Right lung (tissue), 5 donors: ENCODE measurements around the gene FAT1. TPM values are rescaled to one million over a fixed set of nuclear protein-coding genes. Genes with fewer than 3 reads are reported as not detected.
"Not testable (repeated sequence)": the region's sequence is repeated elsewhere in the genome, so short reads cannot be mapped to it uniquely, and the experiment has no call there.

Experiments
- DNase-seq, 2 donors: peaks; one replicate each; pipeline ENCODE4 v3.0.0-alpha.2; 2013
- polyA plus RNA-seq, 5 donors: library from polyadenylated mRNA; unstranded; fragments of 120-200 nt; gene quantifications; one replicate each; pipeline versions ENCODE4 v1.2.1 to v1.2.3, GENCODE V29; 2013; ENCODE audit warnings: inconsistent platforms in 1 of 5, low replicate concordance in 1 of 5; ENCODE audit not compliant: insufficient read length in 5 of 5, insufficient read depth in 1 of 5

FAT1 gene
- polyA plus RNA-seq, 5 donors: 185 to 273 (median 227) TPM

DNA sequence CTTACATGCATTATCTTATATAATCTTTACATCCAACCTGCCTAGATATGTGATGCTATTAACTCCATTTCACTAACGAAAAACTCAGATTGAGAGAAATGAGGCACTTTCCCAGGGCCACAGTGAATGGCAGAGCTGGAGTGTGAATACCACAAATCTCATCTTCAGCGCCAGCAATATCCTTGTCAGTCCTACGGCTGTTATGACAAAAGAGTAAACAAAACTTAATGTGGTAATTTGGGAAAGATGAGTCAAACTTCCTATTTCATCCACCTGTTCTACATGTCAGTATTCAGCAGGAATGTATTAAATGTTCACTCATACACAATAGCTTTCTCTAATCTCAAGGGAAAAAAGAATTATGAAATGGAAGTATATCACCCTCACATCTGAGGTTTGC, 56.9 kb downstream of the FAT1 start:
- DNase-seq: no peak

DNA sequence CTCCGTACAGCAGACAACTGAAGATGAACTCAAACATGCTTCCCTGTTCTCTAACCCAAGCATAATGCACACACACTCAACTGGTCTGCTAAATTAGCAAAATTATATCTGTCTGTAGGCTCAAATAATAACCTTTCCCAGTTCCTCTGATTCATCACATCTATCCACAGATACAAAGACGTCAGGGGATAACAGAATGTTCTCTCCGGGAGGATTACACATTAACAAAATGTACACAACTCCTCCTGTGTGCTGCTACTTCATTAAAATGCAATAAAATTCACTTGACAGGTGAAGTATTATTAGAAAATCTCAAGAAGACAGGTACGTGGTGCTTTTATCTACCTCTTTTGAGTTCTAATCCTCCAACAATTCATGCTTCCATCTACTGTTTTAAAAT, 57.4 kb downstream of the FAT1 start:
- no peak for DNase-seq

DNA sequence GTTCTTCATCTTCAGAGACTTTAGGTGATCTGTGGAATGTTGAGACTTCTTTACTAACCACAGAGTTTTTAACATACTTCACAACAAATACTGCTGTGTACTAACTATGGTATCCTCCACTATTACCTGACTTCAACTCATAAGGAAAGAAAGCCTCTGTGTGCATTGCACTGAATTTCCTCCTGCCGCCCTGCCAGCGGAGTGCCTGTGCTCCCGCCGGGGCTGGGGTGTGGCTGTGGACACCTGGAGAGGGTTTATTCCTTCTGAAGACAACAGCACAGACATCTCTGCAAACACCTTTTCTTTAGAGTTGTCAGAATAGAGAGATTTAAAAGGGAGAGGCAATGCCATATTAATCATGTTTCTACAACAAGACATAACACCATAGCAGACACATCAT, 63.3 kb downstream of the FAT1 start:
- DNase-seq: no peak

DNA sequence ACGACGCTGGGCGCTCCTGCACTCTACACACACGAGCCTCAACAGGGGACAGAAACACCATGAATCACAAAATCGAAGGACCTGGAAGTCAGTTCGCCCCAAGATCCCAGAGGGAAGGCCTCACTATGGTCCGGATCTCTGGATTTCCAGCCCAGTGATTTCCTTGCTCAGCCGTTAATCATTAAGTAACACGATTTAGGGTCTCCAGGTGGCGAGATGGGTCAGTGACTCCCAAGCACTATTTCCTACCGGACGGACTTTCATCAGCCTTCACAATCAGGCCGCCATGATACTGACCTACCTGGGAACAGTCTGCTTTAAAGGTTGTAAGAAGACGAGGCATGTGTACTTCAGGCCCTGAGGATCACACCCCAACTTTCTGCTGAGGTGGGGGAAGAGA, 63.7 kb downstream of the FAT1 start:
- no peak for DNase-seq

DNA sequence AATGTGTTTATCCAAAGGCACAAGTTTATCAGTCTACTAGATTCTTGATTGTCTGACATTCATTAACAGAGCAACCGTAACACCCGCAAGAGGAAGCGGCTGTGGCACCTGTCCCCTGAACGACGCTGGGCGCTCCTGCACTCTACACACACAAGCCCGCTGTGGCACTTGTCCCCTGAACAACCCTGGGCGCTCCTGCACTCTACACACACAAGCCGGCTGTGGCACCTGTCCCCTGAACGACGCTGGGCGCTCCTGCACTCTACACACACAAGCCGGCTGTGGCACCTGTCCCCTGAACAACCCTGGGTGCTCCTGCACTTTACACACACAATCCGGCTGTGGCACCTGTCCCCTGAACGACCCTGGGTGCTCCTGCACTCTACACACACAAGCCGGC, 64.2 kb downstream of the FAT1 start:
- not testable (repeated sequence) for DNase-seq

DNA sequence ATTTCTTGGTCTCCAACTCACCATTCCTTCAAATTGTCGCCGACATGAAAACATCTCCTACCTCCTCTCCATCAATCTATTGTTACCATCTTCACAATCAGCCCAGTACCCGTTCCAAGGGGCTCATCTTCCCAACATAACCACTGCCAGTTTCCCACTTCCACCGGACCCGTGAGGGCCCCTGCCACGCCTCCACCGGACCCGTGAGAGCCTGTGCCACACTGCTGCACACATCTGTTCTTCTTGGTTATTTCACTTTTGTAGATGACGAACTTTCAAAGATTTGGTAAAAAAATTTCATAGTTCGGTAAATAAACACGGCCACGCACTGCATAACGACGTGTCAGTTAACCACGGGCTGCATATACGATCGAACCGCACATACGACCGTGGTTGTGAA, 65.0 kb downstream of the FAT1 start:
- DNase-seq: no peak

DNA sequence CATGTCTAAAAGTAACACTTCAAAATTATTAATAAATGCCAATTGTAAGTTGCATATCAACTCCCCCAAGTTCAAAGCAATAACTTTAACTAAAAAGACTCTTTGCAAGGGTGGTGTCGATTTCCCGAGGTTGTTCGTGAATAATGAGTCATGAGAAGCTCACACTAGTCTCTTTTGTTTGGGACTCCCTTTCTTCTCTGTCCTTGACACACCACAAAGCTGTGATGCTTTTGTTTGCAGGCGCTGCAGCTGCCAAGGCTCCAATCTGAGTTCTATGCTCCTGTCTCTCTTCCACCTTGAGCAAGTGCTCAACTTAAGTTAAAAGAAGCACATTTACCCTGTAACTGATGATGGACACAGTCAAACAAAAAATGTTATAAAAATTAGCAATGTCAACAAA, 65.9 kb downstream of the FAT1 start:
- DNase-seq: no peak

- DNase-seq: no peak
Measured at GRCh38 chr4:186653969-186654368, 69.7 kb downstream of the FAT1 start.

DNA sequence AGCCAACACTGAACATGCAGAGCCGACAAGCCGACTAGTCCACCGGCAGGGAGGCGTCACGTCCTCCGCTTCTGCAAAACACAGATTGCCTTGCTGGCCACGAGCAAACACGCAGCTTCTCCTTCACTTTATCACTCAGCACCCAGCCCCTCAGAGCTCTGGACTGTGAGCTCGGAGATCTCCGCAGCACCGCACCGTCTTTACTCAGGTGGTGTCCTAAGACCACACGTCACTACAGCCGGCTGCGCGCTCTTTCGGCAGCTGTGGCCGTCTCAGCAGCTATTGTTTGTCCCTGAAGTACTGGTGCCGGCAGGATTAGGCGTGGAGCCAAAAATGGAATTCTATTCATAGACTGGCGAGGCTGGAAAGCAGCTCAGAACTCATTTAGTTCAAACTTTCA, 72.0 kb downstream of the FAT1 start:
- DNase-seq: peak; percentile 40 to 52

DNA sequence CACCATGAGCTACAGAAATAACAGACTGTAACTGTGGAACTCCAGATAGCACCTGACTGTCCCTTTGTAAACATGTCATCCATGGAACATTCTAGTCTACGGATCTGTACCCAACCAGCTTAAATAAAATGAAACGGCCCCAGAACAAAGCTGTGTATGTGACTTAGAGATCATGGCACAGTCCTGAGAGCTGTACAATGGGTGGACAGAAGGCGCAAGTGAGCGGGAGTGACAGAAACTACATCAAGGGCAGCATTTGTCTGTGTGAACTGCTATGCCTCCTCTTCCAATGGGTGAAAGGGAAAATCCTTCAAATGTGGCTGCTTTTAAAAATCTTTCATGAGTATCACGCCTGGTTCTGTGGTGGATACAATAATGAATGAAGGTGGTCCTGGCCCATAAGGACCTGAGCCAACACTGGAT, 72.5 kb downstream of the FAT1 start:
- DNase-seq: no peak

GRCh38 chr4:186650401-186651180, 73.1 kb downstream of the FAT1 start:
- DNase-seq: no peak

DNA sequence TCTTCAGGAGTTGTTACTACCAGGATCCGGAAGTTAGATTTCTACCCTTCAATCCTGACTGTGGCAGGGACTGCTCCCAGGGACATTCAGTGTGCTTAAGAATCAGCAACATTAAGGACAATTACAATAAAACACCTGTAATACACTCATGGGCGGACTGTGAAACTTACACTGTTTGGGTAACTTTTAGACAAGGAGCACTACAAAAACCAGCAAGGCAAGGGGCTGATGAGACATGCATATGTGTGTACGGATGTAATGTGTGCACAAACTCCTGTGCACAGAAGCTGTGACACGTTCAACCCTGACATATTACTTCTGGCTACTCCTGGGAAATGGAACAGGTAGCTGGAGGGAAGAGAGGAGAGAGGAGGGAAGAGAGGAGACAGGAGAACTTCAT, 75.8 kb downstream of the FAT1 start:
- DNase-seq: no peak

DNA sequence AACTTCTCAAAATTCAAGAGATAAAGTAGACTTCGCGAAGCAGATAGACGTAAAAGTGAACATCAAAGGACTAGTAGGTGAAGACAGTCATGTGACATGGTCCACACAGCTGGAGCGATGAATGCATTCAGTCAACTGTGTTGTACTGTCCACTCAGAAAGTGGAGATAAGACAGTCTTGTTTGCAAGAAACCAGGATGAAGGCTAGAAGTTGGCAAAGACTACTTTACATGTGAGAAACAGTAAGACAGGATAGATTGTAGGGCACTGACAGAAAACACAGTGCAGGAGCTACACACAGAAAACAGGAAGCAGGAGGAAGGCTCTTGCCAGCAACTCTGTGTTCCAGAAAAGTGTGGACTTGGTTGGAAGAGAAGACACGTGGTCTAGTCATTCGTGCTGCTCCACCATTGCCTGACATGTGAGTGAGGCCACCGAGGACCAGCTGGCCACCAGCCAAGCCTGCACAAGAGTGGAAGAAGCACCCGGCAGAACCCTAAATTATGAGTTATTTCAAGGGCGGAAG, 78.9 kb downstream of the FAT1 start:
- no peak for DNase-seq

DNA sequence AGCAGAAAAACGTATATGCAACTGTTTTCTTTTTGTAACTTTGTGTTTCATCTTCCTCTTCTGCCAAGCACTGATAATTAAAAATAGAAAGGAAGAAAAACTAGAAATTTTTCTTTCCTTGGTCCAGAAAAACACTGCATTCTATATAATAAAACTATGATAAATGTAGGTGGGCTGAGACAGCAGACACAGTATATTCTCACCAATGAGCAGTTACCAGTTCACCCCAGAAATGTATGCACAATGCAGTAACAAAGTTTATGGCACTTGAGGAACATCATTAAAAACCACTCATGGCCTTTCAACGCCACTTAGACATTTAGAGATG, 79.4 kb downstream of the FAT1 start:
- no peak for DNase-seq

DNA sequence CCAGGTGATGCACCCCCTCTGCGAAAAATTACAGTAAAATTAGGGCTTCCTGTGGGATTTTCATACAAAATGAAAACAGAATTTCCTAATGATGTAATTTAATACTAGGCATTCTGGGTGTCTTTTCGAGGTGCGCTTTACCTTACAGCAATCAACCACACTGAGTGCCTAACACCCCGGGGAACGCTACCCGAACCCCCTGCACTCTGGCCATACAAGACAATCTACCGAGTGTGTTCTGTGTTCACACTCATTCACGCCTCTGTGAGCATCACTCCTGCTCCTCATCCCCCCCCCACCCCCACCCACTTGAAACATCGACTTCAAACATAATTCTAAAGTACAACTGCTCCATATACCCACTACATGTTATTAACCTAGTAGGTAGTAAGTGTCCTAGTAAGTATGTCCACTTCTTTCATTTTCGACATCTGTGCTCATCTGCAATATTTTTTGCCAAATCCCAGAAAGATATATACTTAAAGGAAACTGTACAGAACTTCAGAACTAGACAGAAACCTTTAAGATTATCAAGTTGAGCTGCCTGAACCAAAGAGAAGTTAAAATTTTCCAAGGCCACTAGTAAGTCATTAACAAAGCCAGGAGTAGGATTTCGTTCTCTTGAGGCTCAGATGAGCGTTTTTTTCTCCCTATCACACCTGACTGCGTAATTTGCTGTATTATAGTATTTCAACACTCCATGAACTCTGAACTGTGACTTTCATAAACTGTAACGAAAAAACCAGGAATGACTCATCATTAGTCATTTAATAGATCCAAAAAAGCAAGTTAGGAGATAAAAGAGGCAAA, 80.0 kb downstream of the FAT1 start:
- DNase-seq: peak in 1 of 2 donors; percentile 8

DNA sequence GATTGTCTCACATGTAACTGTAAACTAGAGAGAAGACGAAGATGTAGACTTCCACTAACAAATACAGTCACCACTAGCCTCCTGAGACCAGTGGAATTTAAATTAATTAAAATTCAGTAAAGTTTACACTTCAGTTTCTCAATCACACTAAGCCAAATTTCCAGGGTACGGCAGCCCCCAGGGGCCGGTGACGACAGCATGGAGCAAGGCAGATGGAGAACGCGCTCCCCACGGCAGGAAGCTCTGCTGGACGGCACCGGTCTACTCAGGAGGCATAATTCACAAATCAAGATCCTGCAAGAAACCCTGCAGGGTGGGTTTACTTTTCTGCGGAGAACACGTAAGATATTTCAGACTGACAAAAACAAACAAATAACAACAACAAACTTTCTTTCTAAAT, 80.7 kb downstream of the FAT1 start:
- no peak for DNase-seq

- no peak for DNase-seq
Measured at GRCh38 chr4:186642530-186642929, 81.1 kb downstream of the FAT1 start.

GRCh38 chr4:186634591-186635128, 89.0 kb downstream of the FAT1 start:
- no peak for DNase-seq

DNA sequence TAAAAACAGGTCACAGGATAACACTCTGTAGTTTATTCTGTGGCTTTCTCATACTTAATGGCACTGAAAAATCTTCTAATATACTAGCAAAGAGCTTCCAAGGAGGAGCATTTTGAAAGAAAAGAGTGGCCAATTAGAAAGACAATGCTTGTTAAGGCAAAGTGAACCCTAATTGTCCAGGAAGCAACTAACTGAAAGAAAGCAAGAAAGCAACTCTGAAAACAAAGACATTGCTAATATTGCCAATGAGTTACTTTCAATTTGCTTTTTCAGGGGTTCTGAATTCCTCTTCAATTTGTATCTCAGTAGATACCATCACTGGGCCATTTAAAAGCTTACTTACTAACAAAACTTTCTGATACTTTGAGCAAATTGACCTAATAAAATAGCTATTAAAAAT, 89.8 kb downstream of the FAT1 start:
- DNase-seq: no peak

DNA sequence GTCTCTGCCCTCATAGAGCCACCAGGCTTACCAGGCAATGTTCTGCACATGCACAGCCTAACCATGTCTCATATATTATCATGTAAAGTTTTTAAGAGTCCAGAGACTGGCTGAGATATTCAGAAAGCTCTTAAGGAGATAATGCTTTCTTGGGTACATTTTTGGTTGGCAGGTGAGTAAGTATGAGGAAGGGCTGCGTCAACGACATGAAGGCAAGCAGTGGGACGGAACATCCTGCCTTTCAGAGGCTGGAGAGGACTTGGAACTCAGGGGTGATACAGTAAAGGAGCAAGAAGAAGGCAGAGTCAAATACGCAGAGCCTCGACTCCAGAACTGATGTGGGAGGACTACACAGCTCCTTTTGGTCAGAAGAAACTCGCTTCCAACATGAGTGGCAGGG, 93.5 kb downstream of the FAT1 start:
- DNase-seq: no peak

DNA sequence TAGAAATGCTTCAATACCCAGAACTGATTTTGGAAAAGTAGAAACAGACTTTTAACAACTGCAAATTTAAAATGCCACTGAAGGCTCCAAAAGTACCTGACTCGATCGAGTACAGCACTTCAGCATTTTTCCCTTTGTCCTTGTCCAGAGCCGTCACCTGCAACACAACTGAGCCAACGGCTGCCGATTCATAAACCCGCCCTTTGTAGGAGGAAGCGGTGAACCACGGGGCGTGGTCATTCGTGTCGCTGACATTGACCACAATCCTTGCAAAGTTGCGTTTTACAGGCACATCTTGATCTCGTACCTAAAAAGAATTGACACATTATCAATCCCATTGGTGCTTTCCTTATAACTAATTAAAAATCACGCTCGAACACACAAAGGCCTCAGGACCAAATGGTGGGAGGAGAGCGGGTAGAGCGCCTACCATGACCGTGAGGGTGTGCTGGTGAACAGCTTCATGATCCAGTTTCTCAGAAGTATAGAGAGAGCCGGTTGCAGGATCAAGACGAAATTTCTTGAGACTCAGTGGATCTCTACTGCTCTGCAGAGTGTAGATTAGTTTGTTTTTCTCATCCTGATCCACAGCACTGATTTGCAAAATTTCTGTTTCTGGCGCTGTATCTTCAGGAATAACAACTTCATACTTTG, 95.5 kb downstream of the FAT1 start:
- DNase-seq: no peak

DNA sequence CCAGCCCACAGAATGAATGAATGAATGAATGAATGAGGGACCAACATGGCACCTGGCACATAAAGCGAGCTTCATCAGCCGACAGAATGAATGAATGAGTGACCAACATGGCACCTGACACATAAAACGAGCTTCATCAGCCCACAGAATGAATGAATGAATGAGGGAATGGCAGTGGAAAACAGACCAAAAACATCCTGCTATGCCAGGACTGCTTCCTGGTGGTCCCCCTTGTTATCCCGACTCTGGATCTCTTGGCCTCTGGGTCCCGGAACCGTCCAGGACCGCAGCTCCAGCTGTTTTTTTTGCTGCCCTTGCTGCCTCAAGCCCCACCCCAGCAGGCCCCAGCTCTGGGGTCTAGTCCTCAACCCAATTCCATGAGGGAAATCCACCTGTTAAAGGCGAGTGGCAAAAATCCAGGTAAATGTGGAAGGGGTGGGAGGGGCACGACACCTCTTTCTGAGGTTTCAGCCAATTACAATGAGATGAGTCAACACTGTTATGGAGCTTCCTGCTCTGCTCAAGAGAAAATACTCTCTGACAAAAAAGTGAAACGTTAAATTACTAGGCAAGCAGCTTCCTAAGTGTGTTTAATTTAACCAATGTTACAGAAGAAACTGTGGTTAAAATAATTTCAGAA, 96.3 kb downstream of the FAT1 start:
- no peak for DNase-seq
